Islet of Langerhans (tissue), 1 donor: Measurements from ENCODE around the gene CEP104.

ENCODE experiments used
- FAIRE-seq: peaks from one replicate; lab custom pipeline; 2011; peaks lifted over from hg19 to GRCh38; lab: Jason Lieb, UNC

CEP104 gene

GRCh38 chr1:3856923-3857790, at the start of gene CEP104, which contains the start of gene DFFB:
CEP104 (minus strand) TSS chr1:3857211; CDS start chr1:3852407, 4,804 bp downstream.
DFFB (plus strand) TSS chr1:3857476; CDS start chr1:3857604, 128 bp downstream.
- peak; percentile 77 for FAIRE-seq

- no peak for FAIRE-seq
Observed at GRCh38 chr1:3906672-3907020, 49.6 kb upstream of the CEP104 start.

GRCh38 chr1:3905953-3906671, 49.1 kb upstream of the CEP104 start:
- FAIRE-seq: no peak

- FAIRE-seq: no peak
Observed at GRCh38 chr1:3905266-3905952, 48.4 kb upstream of the CEP104 start.

- no peak for FAIRE-seq
Observed at GRCh38 chr1:3904843-3905185, 47.8 kb upstream of the CEP104 start.

GRCh38 chr1:3904006-3904842, 47.2 kb upstream of the CEP104 start:
- no peak for FAIRE-seq

GRCh38 chr1:3903141-3904005, 46.4 kb upstream of the CEP104 start:
- FAIRE-seq: no peak

GRCh38 chr1:3902571-3903091, 45.6 kb upstream of the CEP104 start:
- no peak for FAIRE-seq

GRCh38 chr1:3902111-3902511, 45.1 kb upstream of the CEP104 start:
- no peak for FAIRE-seq

GRCh38 chr1:3900969-3901529, 44.0 kb upstream of the CEP104 start:
- FAIRE-seq: no peak

GRCh38 chr1:3900150-3900968, 43.3 kb upstream of the CEP104 start, which contains the start of gene C1orf174:
C1orf174 (minus strand) TSS chr1:3900272; CDS start chr1:3900186, 86 bp downstream.
- FAIRE-seq: peak; percentile 83

- FAIRE-seq: no peak
Observed at GRCh38 chr1:3899754-3900149, 42.7 kb upstream of the CEP104 start.

- FAIRE-seq: no peak
Observed at GRCh38 chr1:3898994-3899753, 42.2 kb upstream of the CEP104 start.

- FAIRE-seq: no peak
Observed at GRCh38 chr1:3898475-3898735, 41.4 kb upstream of the CEP104 start.

- FAIRE-seq: no peak
Observed at GRCh38 chr1:3896396-3897000, 39.5 kb upstream of the CEP104 start.

- no peak for FAIRE-seq
Observed at GRCh38 chr1:3895951-3896325, 38.9 kb upstream of the CEP104 start.

- FAIRE-seq: no peak
Observed at GRCh38 chr1:3895279-3895950, 38.4 kb upstream of the CEP104 start.
